ENCODE data around the gene HOXC9. TPM values are rescaled to one million over a fixed set of nuclear protein-coding genes. Genes with fewer than 3 reads are reported as not detected.

HOXC9 gene
- total RNA-seq, 4 donors from 2014 or later = 13.6 to 37.7 (median 26.3) TPM

DNA sequence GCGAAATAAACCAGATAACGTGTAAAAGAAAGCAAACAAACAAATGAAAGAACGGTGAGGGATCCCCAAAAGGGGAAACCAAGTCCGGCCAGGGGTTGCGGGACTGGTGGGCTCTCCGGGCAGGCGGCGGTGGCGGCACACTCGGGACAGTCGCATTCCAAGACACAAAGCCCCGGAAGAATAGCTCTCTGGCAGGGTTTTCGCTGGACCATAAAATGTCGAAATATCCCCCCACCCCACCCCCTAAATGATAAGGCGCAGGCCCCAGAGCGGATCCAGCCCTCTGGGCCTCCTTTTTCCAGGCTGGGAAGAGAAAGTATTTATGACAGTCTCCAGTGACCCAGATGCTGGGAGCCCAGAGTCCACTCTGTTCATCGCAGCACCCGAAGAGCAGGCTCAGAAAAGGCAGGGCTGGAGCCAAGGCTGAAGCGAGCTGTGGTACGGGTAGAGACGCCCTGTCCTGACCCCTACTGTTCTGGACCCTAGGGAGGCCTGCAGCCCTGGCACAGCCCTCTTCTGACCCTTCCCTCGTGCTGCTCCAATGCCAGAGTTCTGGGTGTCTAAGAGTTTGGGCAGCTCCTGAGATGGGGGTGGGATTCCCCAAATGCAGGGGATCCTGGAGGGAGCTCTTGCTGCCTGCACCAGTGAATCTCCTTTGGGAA is 6.7 kb downstream of the HOXC9 start:
- no peaks in the 10 kb centered on the region for H3K36me3 ChIP-seq
- H3K4me1 ChIP-seq = peaks cover 35 to 65% of the 10 kb centered on the region in 2 donors
- intact Hi-C loops (cut with DNase I; ENCODE audit: low total_unique reads) (loop anchor here (1.0 kb wide), 1 partner anchor 15 kb away; no protein-coding TSS in a partner anchor), in situ Hi-C loops (cut with MboI; ENCODE audit: low sequenced_read_pairs in 4 of 4) (loop anchor here in 2 of 4 donors (25.0 kb wide), 1 partner anchor 356 kb away; the partner anchor contains the start of gene GPR84 (in 2 of the 2))
- peak overlapping the region; percentile 24 to 82 (median 63) for H3K4me3 ChIP-seq
- H3K27ac ChIP-seq = peak overlapping the region; percentile 94 to 100 (median 98)
- no peaks in the 10 kb centered on the region for H3K9me3 ChIP-seq
- TF ChIP-seq, protein P1, sequence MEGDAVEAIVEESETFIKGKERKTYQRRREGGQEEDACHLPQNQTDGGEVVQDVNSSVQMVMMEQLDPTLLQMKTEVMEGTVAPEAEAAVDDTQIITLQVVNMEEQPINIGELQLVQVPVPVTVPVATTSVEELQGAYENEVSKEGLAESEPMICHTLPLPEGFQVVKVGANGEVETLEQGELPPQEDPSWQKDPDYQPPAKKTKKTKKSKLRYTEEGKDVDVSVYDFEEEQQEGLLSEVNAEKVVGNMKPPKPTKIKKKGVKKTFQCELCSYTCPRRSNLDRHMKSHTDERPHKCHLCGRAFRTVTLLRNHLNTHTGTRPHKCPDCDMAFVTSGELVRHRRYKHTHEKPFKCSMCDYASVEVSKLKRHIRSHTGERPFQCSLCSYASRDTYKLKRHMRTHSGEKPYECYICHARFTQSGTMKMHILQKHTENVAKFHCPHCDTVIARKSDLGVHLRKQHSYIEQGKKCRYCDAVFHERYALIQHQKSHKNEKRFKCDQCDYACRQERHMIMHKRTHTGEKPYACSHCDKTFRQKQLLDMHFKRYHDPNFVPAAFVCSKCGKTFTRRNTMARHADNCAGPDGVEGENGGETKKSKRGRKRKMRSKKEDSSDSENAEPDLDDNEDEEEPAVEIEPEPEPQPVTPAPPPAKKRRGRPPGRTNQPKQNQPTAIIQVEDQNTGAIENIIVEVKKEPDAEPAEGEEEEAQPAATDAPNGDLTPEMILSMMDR (IDR thresholded peaks at IDR 0.05 in 4 of 5, conservative IDR thresholded peaks at IDR 0.05 in 1 of 5) = no peak
- TF ChIP-seq POLR2A (IDR thresholded peaks at IDR 0.05) = no peak
- DNase-seq = no peak
- ATAC-seq = no peak
- H3K27me3 ChIP-seq = no peaks in the 10 kb centered on the region

DNA sequence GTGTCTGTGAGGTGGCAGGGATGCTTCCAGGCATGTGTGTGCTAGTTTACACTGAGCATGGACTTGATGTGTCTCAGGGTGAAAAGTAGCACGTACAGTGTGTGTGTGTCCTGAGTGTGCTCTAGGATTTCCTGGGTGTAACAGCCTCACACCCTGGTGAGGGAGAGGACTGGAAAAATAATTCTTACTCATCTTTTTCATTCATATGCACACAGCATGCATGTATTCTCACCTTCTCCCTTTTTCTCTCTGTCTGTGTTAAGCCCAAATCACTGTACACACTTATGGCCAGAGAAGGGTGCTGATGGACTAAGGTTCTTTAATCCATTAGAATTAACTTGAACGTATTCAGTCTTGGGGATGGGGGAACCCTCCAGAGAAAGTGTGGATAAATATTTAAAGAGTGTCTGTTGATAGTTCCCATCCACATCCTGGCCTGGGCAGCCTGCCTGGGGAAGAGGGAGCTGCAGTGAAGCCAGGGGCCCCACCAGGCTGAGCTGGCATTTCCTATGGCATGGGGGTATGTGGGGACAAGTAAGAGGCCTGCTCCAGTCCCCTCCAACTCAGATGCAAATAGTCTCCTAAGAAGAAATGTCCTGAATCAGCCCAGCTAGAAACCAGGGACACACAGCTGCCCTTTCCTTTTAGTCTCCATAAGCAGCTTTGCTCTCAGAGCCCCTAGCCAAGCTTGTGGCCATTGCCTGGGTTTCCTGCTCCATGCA is 7.7 kb downstream of the HOXC9 start:
- Histone ChIP-seq H3K36me3 (no peaks in the 10 kb centered on the region), H3K4me1 (peaks cover 36 to 59% of the 10 kb centered on the region in 2 donors), H3K27me3 (no peaks in the 10 kb centered on the region), H3K9me3 (no peaks in the 10 kb centered on the region), H3K27ac (peak overlapping the region; percentile 94 to 100 (median 98)), H3K4me3 (no peak overlapping the region)
- DNase-seq (no peak), ATAC-seq (no peak)
- in situ Hi-C loops (cut with MboI; ENCODE audit: low sequenced_read_pairs in 4 of 4) = loop anchor here in 2 of 4 donors (25.0 kb wide), 1 partner anchor 355 kb away; the partner anchor contains the start of gene GPR84 (in 2 of the 2)
- intact Hi-C loops (cut with DNase I; ENCODE audit: low total_unique reads) = no loop called here
- TF ChIP-seq, protein P1 (IDR thresholded peaks at IDR 0.05 in 4 of 5, conservative IDR thresholded peaks at IDR 0.05 in 1 of 5) = no peak
- TF ChIP-seq POLR2A (IDR thresholded peaks at IDR 0.05) = no peak

- Histone ChIP-seq H3K4me1 (peaks cover 39 to 58% of the 10 kb centered on the region in 2 donors), H3K9me3 (no peaks in the 10 kb centered on the region), H3K27ac (peak overlapping the region; percentile 94 to 100 (median 98)), H3K36me3 (no peaks in the 10 kb centered on the region), H3K27me3 (no peaks in the 10 kb centered on the region), H3K4me3 (peak overlapping the region in 2 of 4 donors; percentile 44 to 62)
- no peak for ATAC-seq
- in situ Hi-C loops (cut with MboI; ENCODE audit: low sequenced_read_pairs in 4 of 4) (loop anchor here in 2 of 4 donors (25.0 kb wide), 1 partner anchor 354 kb away; the partner anchor contains the start of gene GPR84 (in 2 of the 2)), intact Hi-C loops (cut with DNase I; ENCODE audit: low total_unique reads) (no loop called here)
- DNase-seq = no peak
- no peak for TF ChIP-seq POLR2A (IDR thresholded peaks at IDR 0.05)
- TF ChIP-seq, protein P1 (IDR thresholded peaks at IDR 0.05 in 4 of 5, conservative IDR thresholded peaks at IDR 0.05 in 1 of 5) = no peak
Observed at GRCh38 chr12:54008260-54008552, 8.2 kb downstream of the HOXC9 start.

DNA sequence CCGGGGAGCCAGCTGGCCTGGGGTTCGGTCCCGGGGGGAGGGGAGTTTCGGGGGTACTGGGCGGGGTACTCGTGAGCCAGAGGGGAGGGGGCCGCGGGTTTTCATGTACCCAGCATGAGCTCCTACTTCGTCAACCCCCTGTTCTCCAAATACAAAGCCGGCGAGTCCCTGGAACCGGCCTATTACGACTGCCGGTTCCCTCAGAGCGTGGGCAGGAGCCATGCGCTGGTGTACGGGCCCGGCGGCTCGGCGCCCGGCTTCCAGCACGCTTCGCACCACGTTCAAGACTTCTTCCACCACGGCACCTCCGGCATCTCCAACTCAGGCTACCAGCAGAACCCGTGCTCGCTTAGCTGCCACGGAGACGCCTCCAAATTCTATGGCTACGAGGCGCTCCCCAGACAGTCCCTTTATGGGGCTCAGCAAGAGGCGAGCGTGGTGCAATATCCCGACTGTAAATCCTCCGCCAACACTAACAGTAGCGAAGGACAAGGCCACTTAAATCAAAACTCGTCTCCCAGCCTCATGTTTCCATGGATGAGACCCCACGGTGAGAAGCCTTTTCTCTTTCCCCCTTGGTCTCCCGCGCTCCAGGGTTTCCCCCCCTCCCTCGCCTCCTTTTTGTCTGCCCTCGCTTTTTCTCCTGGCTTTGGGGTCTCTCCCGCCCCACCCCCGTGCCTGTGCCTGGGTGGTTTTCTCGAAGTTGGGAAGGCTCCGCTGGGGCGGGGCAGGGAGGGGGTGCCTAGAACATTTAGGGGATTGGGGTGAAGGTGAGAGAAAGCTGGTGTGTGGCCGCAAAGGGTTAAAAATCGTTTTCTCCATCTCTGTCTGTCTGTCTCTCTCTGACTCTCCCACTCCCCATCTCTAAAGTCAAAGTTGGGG is 9.5 kb downstream of the HOXC9 start:
- intact Hi-C loops (cut with DNase I; ENCODE audit: low total_unique reads) = loop anchor here (1.0 to 5.0 kb wide), 2 partner anchors 183 to 512 kb away; partner anchors contain the start of gene MAP3K12
- ATAC-seq = peak; percentile 32 to 35
- Histone ChIP-seq H3K9me3 (no peaks in the 10 kb centered on the region), H3K27me3 (no peaks in the 10 kb centered on the region), H3K4me1 (peaks cover 39 to 60% of the 10 kb centered on the region in 2 donors), H3K4me3 (peak overlapping the region; percentile 62 to 81 (median 64)), H3K36me3 (no peaks in the 10 kb centered on the region), H3K27ac (peak overlapping the region; percentile 94 to 100 (median 98))
- in situ Hi-C loops (cut with MboI; ENCODE audit: low sequenced_read_pairs in 4 of 4) = loop anchor here in 2 of 4 donors (10.0 to 25.0 kb wide), 2 partner anchors 195 to 353 kb away; partner anchors contain the start of gene GPR84 (in 2 of the 2)
- DNase-seq = no peak
- TF ChIP-seq, protein P1 (IDR thresholded peaks at IDR 0.05 in 4 of 5, conservative IDR thresholded peaks at IDR 0.05 in 1 of 5) = no peak
- no peak for TF ChIP-seq POLR2A (IDR thresholded peaks at IDR 0.05)
